Stimulated activated CD4-positive, alpha-beta T cell treated with anti-CD3 and anti-CD28 coated beads, Interleukin-1b, Interleukin-23, amount 100 ng/mL, for 4 hours (primary cell): Measurements from ENCODE around the gene CD200R1L.
"Not testable (repeated sequence)": the region's sequence is repeated elsewhere in the genome, so short reads cannot be mapped to it uniquely, and the experiment has no call there.

Experiments used
- DNase-seq, 2 donors: peaks; one replicate each; pipeline ENCODE4 v3.0.0-alpha.2; 2020; ENCODE audit warnings: low read depth in 2 of 2

CD200R1L gene, protein sequence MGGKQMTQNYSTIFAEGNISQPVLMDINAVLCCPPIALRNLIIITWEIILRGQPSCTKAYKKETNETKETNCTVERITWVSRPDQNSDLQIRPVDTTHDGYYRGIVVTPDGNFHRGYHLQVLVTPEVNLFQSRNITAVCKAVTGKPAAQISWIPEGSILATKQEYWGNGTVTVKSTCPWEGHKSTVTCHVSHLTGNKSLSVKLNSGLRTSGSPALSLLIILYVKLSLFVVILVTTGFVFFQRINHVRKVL

DNA sequence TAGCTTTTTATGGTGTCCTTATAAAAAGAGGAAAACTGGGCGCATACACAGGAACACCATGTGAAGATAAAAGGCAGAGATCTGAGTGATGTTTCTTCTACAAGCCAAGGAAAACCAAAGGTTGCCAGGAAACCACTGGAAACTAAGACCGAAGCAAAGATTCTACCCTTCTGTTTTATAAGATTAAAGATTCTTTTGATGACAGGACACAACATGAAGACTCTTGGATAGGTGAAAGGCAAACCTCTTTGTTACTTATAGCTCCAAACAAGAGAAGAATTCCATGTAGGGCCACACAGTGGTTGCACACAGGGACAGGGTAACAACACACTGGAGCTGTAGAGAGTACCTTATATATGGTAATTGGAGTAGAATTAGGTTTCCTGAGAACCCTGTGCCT, at the start of gene CD200R1L:
TSS of gene CD200R1L (minus strand) at position 101 of the 400 bp plus-strand sequence. CDS start 17,497 bp downstream, outside the sequence.
- no peak for DNase-seq

DNA sequence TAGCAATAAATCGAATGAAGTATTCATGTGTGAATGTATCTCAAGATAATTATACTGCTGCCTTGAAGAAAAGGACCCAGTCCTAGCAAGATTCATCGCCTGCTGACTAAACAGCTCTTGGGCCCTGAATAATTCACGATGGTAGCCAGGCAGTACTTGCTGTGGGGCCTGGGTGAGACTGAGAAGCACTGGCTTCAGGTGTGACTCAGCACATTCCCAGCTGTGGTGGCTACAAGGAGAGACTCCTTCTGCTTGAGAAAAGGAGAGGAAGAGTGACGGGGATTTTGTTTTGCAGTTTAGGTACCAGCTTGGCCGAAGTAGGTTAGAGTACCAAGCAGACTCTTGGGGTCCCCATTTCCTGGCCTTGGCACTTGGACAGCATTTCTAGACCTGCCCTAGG, 47.6 kb upstream of the CD200R1L start:
- DNase-seq = no peak

DNA sequence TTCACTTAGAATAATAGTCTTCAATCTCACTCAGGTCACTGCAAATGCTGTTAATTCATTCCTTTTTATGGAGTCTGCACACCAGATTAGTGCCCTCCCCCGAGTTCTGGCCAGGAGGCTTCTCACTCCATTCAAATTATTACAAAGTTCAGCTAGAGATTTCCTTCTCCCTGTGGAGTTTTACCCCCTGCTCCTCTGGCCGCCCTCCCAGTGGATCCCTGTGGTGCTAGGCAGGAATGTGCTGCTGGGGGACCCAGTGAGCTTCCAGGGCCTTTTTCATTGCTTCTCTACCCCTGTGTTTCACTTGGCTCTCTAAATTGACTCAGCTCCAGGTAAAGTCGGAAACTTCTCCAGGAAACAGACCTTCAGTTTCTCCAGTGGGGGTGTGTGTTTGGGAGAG, 42.7 kb upstream of the CD200R1L start:
- DNase-seq = no peak

DNA sequence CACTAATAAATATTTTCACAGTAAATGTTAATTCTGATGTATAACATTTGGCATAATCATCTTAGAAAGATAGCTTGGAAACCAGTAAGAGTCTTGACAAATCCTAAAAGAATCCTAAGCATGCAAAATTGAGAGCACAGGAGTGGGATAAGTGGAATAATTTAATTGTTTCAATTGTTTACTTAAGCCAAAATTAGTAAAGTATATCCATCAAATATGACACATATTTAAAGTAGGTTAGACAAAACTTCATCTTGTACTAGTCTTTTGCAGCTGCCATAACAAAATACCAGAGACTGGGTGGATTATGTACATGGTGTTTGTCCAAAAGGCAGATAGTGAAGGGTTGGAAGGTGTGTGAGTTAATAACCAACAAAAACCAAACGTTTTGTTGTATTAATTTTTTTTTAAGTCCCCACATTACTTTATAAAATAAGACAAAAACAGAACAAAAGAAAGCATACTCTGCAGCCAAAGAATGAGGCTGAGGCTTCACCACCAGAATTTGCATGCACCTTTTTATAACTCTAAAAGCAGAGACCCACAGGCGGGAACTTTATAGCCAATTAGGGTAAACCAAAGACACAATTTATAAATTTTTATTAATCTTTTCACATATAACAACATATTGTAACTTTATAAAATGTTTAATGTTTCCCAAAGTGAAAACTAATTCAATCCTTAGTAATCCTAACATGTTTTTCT, 41.9 kb upstream of the CD200R1L start:
- DNase-seq = no peak

DNA sequence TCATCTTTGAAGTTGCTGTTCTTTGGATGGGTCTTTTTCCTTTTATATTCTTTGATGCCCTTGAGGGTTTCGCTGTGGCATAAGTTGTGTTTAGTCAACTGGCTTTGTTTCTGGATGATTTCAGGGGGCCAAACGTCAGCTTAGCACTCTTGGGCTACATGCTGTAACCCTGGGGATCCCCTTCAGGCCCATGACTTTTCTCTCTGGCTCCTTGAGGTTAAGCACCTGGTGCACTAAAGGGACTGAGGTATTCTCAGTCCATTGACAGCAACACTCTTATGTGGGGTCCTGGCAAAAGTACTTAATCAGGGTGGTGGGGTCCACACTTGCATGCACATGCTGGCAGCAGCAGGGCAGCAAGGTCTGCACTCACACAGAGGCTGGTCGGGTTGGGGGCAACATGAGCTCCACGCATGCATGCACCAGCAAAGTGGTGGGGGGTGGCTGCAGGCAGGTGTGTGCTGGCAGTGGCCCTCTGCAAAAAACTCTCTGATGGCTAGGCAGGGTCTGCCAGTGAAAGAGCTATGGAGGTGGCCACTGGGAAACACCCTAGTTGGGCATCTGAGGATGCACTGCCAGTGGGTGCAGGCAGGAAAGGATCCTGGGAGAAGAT, 38.1 kb upstream of the CD200R1L start:
- no peak for DNase-seq

DNA sequence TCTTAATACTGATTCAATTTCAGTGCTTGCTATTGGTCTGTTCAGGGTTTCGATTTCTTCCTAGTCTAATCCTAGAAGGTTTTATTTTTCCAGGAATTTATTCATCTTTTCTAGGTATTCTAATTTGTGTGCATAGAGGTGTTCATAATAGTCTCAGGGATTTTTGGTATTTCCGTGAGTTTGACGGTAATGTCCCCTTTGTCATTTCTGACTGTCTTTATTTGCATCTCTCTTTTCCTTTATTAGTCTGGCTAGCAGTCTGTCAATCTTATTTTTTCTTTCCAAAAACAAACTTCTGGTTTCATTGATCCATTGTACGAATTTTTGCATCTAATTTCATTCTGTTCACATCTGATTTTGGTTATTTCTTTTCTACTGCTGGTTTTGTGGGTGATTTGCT, 35.2 kb upstream of the CD200R1L start:
- DNase-seq = no peak

DNA sequence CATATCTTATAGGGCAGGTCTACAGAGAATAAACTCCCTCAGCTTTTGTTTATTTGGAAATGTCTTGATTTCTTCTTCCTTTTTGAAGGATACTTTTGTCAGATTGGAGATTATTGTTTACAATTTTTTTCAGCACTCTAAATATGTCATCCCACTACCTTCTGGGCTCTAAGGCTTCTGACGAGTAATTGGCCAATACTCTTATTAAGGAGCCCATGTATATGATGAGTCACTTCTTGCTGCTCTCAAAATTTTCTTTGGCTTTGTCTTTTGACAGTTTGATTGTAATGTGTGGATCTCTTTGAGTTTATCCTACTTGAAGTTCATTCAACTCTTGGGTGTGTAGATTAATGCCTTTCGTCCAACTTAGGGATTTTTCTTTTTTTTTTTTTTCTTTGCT, 28.9 kb upstream of the CD200R1L start:
- DNase-seq = no peak

DNA sequence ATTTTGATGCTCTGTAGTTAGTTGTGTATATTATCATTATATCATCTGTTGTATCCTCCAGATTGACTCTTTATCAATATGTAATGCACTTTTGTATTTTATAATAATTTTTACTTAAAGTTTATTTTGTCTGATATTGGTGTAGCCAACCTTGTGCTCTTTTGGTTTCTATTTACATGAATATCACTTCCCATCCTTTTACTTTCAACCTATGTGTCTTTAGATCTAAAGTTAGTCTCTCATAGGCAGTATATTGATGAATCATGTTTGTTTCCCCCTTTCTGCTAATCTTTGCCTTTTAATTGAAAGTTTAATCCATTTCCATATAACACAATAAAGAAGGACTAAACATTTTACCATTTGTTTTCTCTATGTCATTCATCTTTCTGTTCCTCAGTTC, 28.1 kb upstream of the CD200R1L start:
- no peak for DNase-seq

DNA sequence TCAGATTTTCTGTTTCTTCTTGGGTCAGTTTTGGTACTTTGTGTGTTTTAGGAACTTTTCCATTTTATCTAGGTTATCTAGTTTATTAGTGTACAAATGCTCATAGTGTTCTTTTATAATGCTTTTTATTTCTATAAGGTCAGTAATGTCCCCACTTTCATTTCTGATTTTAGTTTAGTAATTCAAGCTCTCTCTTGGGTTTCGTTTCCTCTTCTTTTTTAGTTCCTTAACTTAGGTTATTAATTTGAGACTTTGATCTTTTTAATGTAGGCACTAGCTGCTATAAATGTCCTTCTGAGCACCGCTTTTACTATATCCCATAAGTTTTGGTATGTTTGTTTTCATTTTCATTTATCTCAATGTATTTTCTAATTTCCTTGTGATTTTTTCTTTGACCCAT, 27.0 kb upstream of the CD200R1L start:
- DNase-seq = no peak

DNA sequence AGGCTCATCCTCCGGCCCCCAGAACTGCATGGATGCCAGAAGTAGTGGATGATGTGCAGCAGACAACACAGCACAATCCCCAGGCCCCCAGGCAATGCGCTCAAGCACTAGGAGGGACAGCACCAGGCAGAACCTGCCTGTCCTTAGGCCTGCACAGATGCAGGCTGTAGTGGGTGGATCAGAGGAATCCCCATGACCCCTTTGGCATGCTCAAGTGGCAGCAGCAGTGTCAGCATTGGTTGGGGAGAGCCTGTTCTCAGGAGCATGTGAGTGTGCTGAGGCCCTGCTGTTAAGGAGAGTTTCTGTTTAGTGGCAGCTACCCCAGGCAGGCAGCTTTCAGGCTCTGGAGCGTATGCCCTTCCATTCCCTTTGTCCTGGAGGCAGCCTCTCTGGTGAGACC, 25.1 kb upstream of the CD200R1L start:
- DNase-seq = no peak

DNA sequence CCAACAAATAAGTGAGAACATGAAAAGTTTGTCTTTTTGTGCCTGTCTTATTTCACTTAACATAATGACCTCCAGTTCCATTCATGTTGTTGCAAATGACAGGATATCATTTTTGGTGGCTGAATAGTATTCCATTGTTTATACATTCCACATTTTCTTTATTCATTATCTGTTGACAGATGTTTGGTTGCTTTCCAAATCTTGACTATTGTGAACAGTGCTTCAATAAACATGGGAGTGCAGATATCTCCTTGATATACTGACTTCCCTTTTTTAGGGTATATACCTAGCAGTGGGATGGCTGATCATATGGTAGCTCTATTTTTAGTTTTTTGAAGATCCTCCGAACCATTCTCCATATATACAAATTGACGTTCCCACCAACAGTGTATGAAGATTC, 19.1 kb upstream of the CD200R1L start:
- DNase-seq = no peak

DNA sequence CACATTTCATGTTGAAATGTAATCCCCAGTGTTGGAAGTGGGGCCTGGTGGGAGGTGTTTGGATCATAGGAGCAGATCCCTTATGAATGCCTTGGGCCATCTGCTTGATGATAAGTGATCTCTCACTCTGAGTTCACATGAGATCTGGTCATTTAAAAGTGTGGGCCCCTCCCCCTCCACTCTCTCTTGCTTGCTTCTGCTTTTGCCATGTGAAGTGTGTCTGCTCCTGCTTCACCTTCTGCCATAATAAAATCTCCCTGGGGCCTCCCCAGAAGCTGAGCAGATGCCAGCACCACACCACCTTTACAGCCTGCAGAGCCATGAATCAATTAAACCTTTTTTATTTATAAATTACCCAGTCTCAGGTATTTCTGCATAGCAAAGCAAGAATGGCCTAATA, 14.2 kb upstream of the CD200R1L start:
- DNase-seq = no peak

DNA sequence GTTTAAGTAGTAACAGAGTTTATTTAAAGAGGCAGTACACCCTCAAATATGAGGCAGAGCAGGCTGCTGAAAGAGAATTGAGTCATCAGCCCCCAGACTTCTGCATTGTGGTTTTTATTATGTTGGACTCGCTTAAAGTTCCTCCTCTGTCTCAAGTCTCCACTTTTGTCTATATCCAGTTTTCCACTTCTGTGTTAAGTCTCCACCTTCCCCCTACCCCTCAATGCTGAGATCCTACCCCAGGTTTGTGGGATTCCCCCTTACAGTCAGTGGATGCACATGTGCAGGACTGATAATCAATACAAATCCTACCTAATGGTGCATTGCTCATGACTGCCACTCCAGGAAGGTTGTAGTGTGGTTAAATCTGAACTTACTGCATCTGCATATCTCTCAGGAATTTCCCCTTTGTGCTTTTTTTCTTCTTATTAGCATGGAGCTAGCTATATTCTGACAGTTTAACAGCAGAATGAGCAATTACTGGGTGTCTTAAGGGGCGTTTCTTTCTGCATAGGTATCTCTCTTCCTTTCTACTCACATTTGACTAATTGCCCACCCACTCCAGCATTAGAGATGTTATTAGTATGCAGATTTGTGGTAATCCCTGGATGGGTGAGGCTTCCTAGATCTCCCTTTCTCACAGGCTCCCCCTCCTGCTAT, 11.9 kb upstream of the CD200R1L start:
- DNase-seq = no peak

DNA sequence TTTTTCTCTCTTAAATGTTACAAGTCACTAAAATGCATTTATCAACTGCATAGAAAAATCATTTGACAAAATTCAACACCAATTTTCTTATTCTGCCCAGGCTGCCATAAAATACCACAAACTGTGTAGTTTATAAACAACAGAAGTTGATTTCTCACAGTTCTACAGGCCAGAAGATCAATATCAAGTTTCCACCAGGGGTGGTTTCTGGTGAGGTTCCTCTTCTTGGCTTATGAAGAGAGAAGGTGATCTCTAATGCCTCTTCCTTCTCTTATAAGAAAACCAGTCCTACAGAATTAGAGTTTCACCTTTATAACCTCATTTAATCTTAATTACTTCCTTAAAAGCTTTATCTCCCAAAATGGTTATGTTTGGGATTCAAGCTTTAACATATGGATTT, 10.9 kb upstream of the CD200R1L start:
- DNase-seq = no peak

DNA sequence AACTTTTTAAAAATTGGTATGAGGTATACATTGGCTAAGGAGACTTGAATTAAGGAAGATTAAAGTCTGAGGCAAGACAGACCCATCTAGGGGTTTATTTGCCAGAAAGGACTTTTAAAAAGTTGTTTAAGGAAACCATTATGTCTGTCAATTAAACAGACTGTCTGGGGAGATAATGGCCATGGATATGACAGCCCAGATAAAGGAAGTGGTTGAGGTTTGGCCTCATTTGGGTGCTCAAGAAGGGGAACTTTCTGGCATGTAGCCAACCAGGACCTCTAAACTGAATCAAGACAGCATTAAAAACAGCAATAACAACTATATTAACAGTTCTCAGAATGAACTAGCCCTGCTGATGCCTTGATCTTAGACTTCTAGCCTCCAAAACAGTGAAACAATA, 9.9 kb upstream of the CD200R1L start:
- no peak for DNase-seq

DNA sequence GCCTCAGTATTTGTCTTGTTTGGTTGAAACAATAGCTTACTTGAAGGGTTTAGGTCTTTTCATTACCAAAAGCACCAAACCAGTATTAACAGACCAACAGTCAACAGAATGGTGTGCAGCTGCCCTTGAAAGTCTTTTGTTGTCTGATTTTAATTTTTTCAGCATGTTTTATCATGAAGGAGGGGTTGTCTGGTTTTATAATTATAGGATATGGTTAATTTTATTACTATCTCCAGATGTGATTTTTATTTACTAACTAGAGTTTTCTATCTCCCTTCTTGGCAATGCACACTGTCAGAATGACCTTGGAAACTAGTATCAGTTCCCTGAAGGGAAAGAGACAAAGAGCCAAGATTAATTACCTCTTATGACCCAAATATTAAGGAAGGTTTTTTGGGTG, 9.2 kb upstream of the CD200R1L start:
- no peak for DNase-seq

DNA sequence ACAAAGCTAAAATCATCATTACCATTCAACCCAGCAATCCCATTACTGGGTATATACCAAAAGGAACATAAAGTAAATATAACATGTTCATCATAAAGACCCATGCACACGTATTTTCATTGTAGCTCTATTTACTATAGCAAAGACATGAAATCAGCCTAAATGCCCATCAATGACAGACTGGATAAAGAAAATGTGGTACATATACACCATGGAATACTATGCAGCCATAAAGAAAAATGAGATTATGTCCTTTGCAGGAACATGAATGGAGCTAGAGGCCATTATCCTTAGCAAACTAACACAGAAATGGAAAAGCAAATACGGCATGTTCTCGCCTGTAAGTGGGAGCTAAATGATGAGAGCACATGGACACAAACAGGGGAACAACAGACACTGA, 8.4 kb upstream of the CD200R1L start:
- DNase-seq = not testable (repeated sequence)

DNA sequence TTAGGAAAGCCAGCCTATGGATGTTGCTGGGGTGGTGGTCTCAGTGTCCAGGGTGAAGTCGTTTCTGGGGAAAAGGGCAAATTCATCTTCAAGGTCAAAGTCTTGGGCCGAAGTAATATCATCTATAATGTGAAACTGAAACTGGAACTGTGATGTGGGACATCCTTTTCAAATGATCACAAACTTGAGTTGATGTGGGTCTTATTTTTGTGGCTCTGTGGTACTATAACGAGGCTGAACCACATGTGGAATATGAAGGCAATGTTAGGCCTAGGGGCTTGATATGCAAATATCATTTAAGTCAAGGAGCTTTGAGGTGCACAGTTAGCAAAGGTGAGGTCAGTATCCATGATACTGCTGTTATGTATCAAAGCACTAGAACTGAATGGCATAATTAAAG, 1.5 kb upstream of the CD200R1L start:
- no peak for DNase-seq

DNA sequence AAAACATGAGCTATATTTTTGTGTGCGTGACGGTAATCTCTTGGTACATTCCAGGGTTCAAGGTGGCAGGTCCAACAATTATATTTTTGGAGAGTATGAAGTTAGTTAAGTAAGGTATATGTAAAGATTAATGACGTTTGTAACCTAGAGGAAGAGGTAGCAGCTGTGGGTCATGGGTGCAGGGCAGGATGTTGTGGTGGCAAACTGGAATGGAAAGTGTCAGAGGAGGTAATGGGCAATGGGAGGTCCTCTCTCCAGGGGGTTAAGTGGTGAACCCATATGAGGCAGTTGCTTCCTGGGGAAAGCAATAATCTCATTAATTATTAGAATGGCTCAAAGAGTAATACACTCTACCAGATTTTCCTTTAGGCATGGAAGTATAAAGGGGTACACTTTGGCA, 1.0 kb upstream of the CD200R1L start:
- DNase-seq = no peak

DNA sequence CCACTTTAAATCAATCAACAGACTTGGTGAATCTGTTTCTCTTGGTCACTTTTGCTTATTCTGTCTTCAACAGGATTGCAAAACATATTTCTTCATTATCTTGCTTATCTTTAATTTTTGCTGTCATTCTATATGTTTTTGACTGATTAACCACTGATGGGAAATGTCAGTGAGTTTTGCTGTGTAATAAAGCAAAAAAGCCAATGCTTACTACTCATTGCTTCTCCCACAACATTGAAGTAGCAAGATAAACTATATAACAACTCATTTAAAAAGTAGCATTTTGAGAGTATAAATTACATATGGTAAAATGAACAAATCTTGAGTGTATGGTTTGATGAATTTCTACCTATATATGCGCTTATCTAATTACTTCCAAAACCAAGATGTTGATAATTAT, 892 bp downstream of the CD200R1L start:
- DNase-seq = no peak

DNA sequence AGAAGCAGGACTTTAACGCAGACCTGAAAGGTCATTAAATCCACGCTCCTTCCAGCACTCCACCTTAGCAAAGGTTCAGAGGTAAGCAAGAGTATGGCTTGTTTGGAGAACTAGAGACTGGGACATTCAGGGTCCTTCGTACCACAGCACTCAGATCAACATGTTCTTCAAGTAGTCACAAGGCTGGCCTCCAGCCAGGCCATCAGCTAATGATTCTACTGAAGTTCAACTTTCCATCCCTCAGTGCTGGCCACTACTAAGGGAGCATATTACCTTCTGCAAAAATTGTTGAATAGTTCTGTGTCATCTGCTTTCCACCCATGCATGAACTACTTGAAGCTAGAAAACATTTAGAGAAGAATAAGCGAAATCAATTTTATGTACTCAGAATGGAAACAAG, 17.6 kb downstream of the CD200R1L start:
- no peak for DNase-seq
